HepG2 (cell line): ENCODE measurements around the gene CLCN2. TPM values are rescaled to one million over a fixed set of nuclear protein-coding genes. Genes with fewer than 3 reads are reported as not detected.

ENCODE experiments used
- AHR ChIP-seq: IDR thresholded peaks from 2 replicates; pipeline ENCODE4 v1.6.1; 2018; ENCODE audit warnings: missing genetic modification reagents, missing compliant biosample characterization
- FOXK1 ChIP-seq: sonication (generic); formaldehyde crosslinking; IDR thresholded peaks from 2 replicates; pipeline ENCODE4 v1.4.0; 2020; ENCODE audit warnings: low read depth, missing genetic modification reagents, borderline replicate concordance
- HMG20A ChIP-seq: IDR thresholded peaks from 2 replicates; pipeline ENCODE4 v1.6.1; 2016; ENCODE audit warnings: borderline replicate concordance
- HMG20B ChIP-seq: conservative IDR thresholded peaks from 2 replicates; pipeline ENCODE4 v1.6.1; 2016; ENCODE audit warnings: missing genetic modification reagents, missing compliant biosample characterization
- LCORL ChIP-seq, 2 experiments: fragments of 450-650 bp in 1 of 2; sonication (generic) in 1 of 2; formaldehyde crosslinking in 1 of 2; IDR thresholded peaks; 2 replicates each; pipeline versions ENCODE4 v1.5.0 to v1.6.1; 2017 to 2020; ENCODE audit warnings: antibody characterized with exemption in 1 of 2, missing genetic modification reagents in 1 of 2
- NCOA1 ChIP-seq: sonication (generic); formaldehyde crosslinking; IDR thresholded peaks from 2 replicates; pipeline ENCODE4 v1.9.0; 2021; ENCODE audit warnings: missing genetic modification reagents
- POLR2A ChIP-seq, 2 experiments: IDR thresholded peaks; 2 replicates each; pipeline ENCODE4 v1.6.1; 2011; ENCODE audit warnings: low read depth in 2 of 2, low read length in 2 of 2, mild to moderate bottlenecking in 1 of 2, moderate library complexity in 1 of 2; ENCODE audit not compliant: insufficient read depth in 1 of 2
- SRY ChIP-seq: sonication (generic); formaldehyde crosslinking; IDR thresholded peaks from 2 replicates; pipeline ENCODE4 v1.8.0; 2022; ENCODE audit warnings: mild to moderate bottlenecking, missing genetic modification reagents
- TOPORS ChIP-seq: sonication (generic); formaldehyde crosslinking; IDR thresholded peaks from 2 replicates; pipeline ENCODE4 v1.8.0; 2023; ENCODE audit warnings: mild to moderate bottlenecking, missing genetic modification reagents
- ZBTB8A ChIP-seq: sonication (generic); formaldehyde crosslinking; IDR thresholded peaks from 2 replicates; pipeline ENCODE4 v1.4.0; 2020; ENCODE audit warnings: mild to moderate bottlenecking, low read depth, missing genetic modification reagents, borderline replicate concordance
- ZFP82 ChIP-seq: sonication (generic); formaldehyde crosslinking; IDR thresholded peaks from 2 replicates; pipeline ENCODE4 v1.5.1; 2020; ENCODE audit warnings: mild to moderate bottlenecking, missing genetic modification reagents, borderline replicate concordance
- ZFP90 ChIP-seq: sonication (generic); formaldehyde crosslinking; IDR thresholded peaks from 2 replicates; pipeline ENCODE4 v1.8.0; 2022; ENCODE audit warnings: missing genetic modification reagents, mild to moderate bottlenecking, inconsistent platforms, borderline replicate concordance
- ZNF256 ChIP-seq: sonication (generic); formaldehyde crosslinking; conservative IDR thresholded peaks from 2 replicates; pipeline ENCODE4 v1.4.0; 2020; ENCODE audit warnings: missing genetic modification reagents
- ZNF30 ChIP-seq: sonication (generic); formaldehyde crosslinking; IDR thresholded peaks from 2 replicates; pipeline ENCODE4 v1.5.0; 2020; ENCODE audit warnings: mild to moderate bottlenecking, missing genetic modification reagents
- ZNF530 ChIP-seq: sonication (generic); formaldehyde crosslinking; IDR thresholded peaks from 2 replicates; pipeline ENCODE4 v1.5.0; 2020; ENCODE audit warnings: low read depth, mild to moderate bottlenecking, missing genetic modification reagents
- ZNF547 ChIP-seq: sonication (generic); formaldehyde crosslinking; IDR thresholded peaks from 2 replicates; pipeline ENCODE4 v1.5.1; 2020; ENCODE audit warnings: mild to moderate bottlenecking, missing genetic modification reagents
- ZNF616 ChIP-seq: sonication (generic); formaldehyde crosslinking; IDR thresholded peaks from 2 replicates; pipeline ENCODE4 v1.5.0; 2020; ENCODE audit warnings: low read depth, mild to moderate bottlenecking, missing genetic modification reagents
- ZNF883 ChIP-seq: sonication (generic); formaldehyde crosslinking; IDR thresholded peaks from 2 replicates; pipeline ENCODE4 v1.5.1; 2020; ENCODE audit warnings: mild to moderate bottlenecking, missing genetic modification reagents; ENCODE audit errors: not compliant biosample characterization
- ZSCAN20 ChIP-seq: sonication (generic); formaldehyde crosslinking; IDR thresholded peaks from 2 replicates; pipeline ENCODE4 v1.4.0; 2020; ENCODE audit warnings: missing genetic modification reagents, mild to moderate bottlenecking, borderline replicate concordance
- ZSCAN21 ChIP-seq: sonication (generic); formaldehyde crosslinking; IDR thresholded peaks from 2 replicates; pipeline ENCODE4 v1.8.0; 2022; ENCODE audit warnings: mild to moderate bottlenecking, missing genetic modification reagents, moderate library complexity, borderline replicate concordance
- polyA plus RNA-seq, 8 experiments: library from polyadenylated mRNA; depleted of rRNA in 3 of 8; stranded (reverse) in 7 of 8; unstranded in 1 of 8; fragments of >200 nt; fragmentation: Illumina TruSeq in 4 of 8; extraction: Trizol in 4 of 8; gene quantifications; 2 replicates each; pipeline versions ENCODE4 v1.2.1 to v1.2.3, GENCODE V29; 2011 to 2016; ENCODE audit warnings: low read depth in 4 of 8, missing spikeins in 1 of 8, mixed read lengths in 1 of 8; ENCODE audit not compliant: insufficient read depth in 1 of 8
- total RNA-seq, 5 experiments: library from RNA; depleted of rRNA; stranded (reverse); fragments of >200 nt; fragmentation: Illumina TruSeq; extraction: Trizol; gene quantifications; 2 replicates each; pipeline ENCODE4 v1.2.3, GENCODE V29; 2016; ENCODE audit warnings: low read depth in 1 of 5
- TF ChIP-seq, protein P1 (sequence below): sonication (generic); formaldehyde crosslinking; IDR thresholded peaks from 2 replicates; pipeline ENCODE4 v1.8.1; 2023; ENCODE audit warnings: mild to moderate bottlenecking, inconsistent platforms, moderate library complexity, missing genetic modification reagents, borderline replicate concordance
- TF ChIP-seq, protein P2 (sequence below): sonication (generic); formaldehyde crosslinking; IDR thresholded peaks from 2 replicates; pipeline ENCODE4 v1.5.1; 2020; ENCODE audit warnings: missing genetic modification reagents, mild to moderate bottlenecking, borderline replicate concordance
- TF ChIP-seq, protein P3 (sequence below): sonication (generic); formaldehyde crosslinking; IDR thresholded peaks from 2 replicates; pipeline ENCODE4 v1.4.0; 2020; ENCODE audit warnings: low read depth, mild to moderate bottlenecking, missing genetic modification reagents

CLCN2 gene
- total and polyA plus RNA-seq, 2 of the 13 experiments (the other 11 are each of a cell fraction or from before 2014, with no cell fraction given), result 11.4 to 13.5 TPM

DNA sequence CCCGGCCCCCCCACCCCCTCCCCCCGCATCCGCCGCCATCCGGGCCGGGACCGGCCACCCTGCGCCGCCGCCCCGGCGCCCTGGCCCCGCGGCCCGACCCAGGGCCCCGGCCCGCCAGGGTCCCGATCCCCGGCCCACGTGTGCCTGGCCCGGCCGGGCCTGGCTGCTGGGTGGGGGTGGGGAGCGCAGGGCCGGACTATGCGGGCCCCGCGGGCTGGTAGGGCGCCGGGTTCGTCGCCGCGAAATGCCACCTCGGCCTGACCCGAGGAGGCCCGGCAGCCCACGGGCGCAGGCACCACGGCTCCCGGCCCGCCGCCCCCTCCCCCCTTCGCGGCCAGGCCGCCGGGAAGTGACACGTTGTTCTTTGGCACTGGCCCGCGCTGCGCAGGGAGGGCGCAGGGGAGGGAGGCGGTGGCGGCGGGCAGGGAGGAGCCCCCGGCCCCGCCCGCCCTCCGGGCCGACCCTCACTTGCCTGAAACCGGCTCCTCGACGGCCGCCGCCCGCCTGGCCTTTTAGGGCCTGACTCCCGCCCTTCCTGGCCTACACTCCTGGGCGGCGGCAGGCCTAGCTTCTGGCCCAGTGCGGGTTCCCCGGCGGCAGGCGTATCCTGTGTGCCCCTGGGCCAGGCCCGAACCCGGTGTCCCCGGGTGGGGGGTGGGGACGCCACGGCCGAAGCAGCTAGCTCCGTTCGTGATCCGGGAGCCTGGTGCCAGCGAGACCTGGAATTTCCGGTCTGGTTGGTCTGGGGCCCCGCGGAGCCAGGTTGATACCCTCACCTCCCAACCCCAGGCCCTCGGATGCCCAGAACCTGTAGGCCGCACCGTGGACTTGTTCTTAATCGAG lies 46.5 kb downstream of the CLCN2 start (continued):
- TF ChIP-seq ZSCAN20 (CRISPR knock-in tag), result no peak
- TF ChIP-seq POLR2A (IDR thresholded peaks at IDR 0.05; ENCODE audit: insufficient read depth in 1 of 2, low read depth in 2 of 2, low read length in 2 of 2), result peak; percentile 37; a peak in 3 of 4 replicates
- TF ChIP-seq HMG20A (CRISPR knock-in tag), result no peak
- no peak for TF ChIP-seq ZNF530 (CRISPR knock-in tag)
- TF ChIP-seq LCORL (IDR thresholded peaks at IDR 0.05), result no peak
- TF ChIP-seq LCORL (CRISPR knock-in tag; IDR thresholded peaks at IDR 0.05), result no peak
- TF ChIP-seq ZNF616, result no peak
- TF ChIP-seq SRY (CRISPR knock-in tag), result 0 out of 2 replicates have a peak, but pooled peaks have one; percentile 50
- TF ChIP-seq, protein P1, sequence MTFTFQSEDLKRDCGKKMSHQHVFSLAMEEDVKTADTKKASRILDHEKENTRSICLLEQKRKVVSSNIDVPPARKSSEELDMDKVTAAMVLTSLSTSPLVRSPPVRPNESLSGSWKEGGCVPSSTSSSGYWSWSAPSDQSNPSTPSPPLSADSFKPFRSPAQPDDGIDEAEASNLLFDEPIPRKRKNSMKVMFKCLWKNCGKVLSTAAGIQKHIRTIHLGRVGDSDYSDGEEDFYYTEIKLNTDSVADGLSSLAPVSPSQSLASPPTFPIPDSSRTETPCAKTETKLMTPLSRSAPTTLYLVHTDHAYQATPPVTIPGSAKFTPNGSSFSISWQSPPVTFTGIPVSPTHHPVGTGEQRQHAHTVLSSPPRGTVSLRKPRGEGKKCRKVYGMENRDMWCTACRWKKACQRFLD, result peak; percentile 57; the same call in 1 of the 2 replicates
- TF ChIP-seq, protein P2, sequence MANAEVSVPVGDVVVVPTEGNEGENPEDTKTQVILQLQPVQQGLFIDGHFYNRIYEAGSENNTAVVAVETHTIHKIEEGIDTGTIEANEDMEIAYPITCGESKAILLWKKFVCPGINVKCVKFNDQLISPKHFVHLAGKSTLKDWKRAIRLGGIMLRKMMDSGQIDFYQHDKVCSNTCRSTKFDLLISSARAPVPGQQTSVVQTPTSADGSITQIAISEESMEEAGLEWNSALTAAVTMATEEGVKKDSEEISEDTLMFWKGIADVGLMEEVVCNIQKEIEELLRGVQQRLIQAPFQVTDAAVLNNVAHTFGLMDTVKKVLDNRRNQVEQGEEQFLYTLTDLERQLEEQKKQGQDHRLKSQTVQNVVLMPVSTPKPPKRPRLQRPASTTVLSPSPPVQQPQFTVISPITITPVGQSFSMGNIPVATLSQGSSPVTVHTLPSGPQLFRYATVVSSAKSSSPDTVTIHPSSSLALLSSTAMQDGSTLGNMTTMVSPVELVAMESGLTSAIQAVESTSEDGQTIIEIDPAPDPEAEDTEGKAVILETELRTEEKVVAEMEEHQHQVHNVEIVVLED (CRISPR knock-in tag), result no peak
- no peak for TF ChIP-seq NCOA1 (CRISPR knock-in tag)
- TF ChIP-seq, protein P3, sequence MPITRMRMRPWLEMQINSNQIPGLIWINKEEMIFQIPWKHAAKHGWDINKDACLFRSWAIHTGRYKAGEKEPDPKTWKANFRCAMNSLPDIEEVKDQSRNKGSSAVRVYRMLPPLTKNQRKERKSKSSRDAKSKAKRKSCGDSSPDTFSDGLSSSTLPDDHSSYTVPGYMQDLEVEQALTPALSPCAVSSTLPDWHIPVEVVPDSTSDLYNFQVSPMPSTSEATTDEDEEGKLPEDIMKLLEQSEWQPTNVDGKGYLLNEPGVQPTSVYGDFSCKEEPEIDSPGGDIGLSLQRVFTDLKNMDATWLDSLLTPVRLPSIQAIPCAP (CRISPR knock-in tag), result peak; percentile 55; the same call in 1 of the 2 replicates
- peak; percentile 46 for TF ChIP-seq ZNF883 (CRISPR knock-in tag)
- TF ChIP-seq FOXK1, result no peak
- no peak for TF ChIP-seq HMG20B
- TF ChIP-seq ZNF256 (CRISPR knock-in tag), result no peak
- peak; percentile 62; the same call in 1 of the 2 replicates for TF ChIP-seq ZFP90 (CRISPR knock-in tag)
- TF ChIP-seq ZNF30 (CRISPR knock-in tag), result no peak
- TF ChIP-seq ZSCAN21 (CRISPR knock-in tag), result peak; percentile 71; the same call in 1 of the 2 replicates
- no peak for TF ChIP-seq TOPORS (CRISPR knock-in tag)
- TF ChIP-seq ZFP82, result no peak
- TF ChIP-seq ZBTB8A (CRISPR knock-in tag), result no peak
- TF ChIP-seq AHR, result no peak
- TF ChIP-seq ZNF547 (CRISPR knock-in tag), result peak; percentile 61; the same call in 1 of the 2 replicates
